T-helper 2 cell (primary cell): ENCODE measurements around the gene FBXL20.
"Not testable (repeated sequence)": the region's sequence is repeated elsewhere in the genome, so short reads cannot be mapped to it uniquely, and the experiment has no call there.

ENCODE experiments used
- DNase-seq, 5 experiments: peaks; one replicate each; pipeline versions ENCODE4 v3.0.0 to v3.0.0-alpha.2; 2012 to 2022

FBXL20 gene

GRCh38 chr17:39380144-39380543 is 21.3 kb downstream of the FBXL20 start:
- no peak for DNase-seq

DNA sequence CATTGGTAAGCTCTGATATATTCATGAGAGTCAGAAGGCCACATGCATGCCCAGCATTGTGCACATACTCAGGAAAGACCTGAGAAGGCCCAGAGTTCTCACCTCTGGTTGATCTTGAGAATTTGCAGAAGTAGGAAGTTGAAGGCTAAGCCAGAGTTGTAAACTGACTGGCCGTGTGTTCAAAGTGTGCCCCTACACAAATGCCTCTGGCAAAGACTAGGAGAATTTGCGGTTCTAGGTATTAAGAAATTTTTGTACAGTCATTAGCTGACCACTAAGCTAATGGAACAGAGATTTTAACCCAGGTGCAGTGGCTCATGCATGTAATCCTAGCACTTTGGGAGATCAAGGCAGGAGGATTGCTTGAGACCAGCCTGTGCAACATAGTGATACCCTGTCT is 25.0 kb downstream of the FBXL20 start:
- no peak for DNase-seq

DNA sequence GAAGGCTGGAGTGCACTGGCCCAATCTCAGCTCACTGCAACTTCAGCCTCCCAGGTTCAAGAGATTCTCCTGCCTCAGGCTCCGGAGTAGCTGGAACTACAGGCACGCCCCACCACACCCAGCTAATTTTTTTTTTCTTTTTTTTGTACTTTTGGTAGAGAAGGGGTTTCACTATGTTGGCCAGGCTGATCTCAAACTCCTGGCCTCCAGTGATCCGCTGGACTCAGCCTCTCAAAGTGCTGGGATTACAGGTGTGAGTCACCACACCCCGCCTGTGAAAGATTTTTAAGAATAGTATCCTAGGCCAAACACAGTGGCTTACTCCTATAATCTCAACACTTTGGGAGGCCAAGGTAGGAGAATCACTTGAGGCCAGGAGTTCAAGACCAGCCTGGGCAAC is 33.6 kb downstream of the FBXL20 start:
- not testable (repeated sequence) for DNase-seq

- DNase-seq, result no peak
Measured at GRCh38 chr17:39365872-39366271, 35.6 kb downstream of the FBXL20 start.

DNA sequence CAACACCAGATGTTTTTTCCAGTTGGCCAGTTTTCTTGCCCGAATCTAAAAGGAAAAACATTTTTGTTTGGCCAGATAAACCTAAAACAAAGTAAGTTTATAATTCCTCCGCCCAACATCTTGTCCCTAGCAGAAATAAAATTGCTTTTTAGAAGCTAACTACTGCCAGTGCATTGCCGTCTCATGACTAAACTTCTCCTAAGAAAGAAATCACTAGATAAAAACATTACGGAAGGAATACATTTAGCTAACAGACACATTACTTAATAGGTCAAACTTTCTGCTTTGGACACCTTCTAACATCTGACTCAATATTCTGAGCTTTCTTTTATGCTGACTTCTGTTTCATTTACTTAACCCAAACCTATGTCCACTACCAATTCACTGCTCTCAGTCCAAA is 36.2 kb downstream of the FBXL20 start:
- DNase-seq, result no peak

DNA sequence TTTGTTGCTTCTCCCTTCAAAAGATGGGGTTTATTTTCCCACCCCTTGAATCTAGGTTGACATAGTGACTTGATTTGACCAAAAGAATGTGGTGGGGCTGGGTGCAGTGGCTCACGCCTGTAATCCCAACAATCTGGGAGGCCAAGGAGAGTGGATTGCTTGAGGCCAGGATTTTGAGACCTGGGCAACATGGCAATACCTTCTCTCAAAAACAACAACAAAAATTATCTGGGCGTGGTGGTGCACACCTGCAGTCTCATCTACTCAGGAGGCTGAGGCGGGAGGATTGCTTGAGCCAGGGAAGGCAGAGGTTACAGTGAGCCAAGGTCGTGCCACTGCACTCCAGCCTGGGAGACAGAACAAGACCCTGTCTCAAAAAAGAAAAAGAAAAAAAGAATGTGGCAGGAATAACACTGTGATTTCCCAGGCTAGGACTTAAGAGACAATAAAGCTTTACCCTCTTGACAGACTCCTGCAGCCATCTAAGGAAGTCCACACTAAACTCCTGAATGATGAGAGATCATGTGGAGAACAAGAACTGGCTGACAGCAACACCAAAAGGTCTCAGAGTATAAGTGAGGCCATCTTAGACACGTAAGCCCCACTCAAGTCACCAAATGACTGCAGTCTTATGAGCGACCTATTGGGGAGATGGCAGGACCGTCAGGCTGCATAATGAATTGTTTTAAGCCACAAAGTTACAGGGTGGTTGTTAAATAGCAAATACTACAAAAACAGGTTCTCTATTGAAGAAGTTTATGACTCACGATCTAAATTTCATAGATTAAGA is 37.0 kb downstream of the FBXL20 start:
- no peak for DNase-seq

DNA sequence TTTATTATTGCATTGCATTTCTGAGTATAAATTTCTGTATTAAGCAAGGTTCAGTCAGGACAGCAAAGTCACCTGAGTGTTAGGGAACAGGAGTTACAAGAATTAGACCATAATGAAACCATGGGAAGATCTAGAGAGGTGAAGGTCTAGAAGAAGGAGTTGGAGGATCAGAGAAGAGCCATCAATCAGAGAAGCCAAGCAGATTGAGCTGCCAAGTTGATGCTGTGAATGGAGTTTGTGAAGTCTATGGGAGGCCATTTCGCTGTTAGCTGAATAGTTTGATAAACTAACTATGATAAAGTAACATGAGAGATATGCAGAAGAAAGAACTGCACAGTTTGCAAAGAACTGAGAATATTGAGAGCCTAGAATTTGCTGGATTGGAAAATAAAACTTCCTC is 40.4 kb downstream of the FBXL20 start:
- no peak for DNase-seq

DNA sequence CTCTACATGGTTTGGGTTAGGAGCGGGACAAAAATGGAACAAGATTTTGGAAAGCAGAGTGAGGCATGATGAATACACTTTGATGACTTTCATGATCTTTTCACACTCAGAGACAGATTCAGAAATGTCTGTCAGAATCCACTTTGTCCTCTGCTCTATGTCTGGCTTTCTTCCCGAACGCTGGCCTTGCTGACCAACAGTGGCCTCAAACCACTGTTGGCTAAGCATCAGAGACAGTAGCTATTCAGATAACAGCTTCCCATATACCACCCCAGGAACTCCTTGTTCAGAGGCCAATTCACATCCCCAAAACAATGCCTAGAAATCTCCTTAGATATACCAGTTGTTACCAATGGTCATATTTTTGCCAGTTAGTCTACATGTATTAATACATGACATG is 40.9 kb downstream of the FBXL20 start:
- DNase-seq, result no peak

DNA sequence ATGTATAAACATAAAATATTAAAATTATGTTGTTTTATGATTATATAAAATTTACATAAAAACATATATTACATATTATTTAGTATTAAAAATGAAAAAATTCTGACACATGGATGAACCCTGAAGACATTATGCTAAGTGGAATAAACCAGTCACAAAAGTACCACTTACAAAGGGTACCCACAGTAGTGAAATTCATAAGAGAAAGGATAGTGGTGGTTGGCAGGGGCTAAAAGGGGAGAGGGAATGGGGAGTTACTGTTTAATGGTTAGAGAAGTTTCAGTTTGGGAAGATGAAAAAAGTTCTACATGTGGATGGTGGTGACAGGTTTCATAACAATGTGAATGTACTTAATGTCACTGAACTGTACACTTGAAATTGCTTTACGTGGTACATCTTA is 41.4 kb downstream of the FBXL20 start:
- DNase-seq, result no peak

DNA sequence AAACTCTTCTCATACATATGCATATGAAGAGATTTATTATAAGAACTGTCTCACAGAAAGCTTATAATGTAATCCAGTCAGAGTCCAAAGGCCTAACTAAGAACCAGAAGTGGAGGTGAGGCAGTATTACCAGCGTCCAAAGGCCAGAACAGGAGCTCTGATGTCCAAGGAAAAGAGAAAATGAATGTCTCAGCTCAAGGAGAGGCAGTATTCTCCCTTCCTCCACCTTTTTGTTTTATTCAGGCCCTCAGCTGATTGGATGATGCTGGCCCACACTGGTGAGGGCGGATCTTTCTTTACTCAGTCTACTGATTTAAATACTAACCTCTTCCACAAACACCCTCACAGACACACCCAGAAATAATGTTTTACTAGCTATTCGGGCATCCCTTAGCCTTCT is 43.4 kb downstream of the FBXL20 start:
- DNase-seq, result no peak

DNA sequence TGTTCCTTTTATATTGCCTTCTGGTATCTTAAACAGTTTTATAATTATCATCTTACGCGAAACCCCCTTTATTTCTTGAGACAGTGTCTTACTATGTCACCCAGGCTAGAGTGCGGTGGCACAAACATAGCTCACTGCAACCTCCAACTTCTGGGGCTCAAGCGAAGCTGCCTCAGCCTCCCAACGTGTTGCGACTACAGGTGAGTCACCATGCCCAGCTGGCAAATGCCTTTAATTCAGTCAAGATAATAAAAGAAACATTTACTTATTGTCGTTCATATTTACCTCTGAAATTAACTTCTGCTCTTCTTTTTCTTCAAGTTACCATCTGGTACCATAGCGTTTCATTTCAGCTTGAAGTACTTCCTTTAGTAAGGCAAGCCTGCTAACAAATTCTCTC is 43.9 kb downstream of the FBXL20 start:
- DNase-seq, result no peak

DNA sequence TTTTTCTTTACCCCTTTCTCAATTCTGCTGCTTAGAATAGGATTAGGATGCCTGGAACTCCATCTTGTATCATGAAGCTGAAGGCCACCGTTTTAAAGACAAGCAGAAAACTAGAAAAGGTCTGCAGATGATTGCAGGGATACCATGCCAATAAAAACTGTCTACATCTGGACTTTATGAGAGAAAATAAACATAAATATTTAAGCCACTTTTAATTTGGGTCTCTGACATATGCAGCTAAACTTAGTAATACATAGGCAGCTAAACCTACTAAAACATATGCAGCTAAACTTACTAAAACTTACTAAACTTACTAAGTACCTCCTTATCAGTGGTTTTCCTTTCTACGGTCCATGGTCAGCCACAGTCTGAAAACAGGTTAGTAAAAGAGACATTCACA is 48.4 kb downstream of the FBXL20 start:
- no peak for DNase-seq

- no peak for DNase-seq
Measured at GRCh38 chr17:39352511-39352910, 48.9 kb downstream of the FBXL20 start.

DNA sequence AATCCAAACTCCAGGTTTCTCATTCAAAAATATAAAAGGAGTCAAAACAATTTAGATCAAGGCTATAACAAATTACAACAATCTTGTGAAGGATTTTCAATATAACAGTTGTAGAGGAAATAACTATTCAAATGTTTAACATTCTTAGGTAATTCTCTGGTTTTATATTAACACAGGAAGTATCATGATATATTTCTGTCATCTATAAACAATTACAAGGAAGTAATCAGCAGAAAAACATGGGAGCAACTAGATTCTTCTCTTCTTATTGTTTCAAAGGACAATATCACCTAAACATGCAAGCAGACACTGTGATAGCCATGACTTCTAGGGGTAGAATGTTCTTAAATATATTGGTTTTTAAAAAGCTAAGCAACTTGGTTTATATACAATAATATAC is 49.9 kb downstream of the FBXL20 start:
- DNase-seq, result no peak

DNA sequence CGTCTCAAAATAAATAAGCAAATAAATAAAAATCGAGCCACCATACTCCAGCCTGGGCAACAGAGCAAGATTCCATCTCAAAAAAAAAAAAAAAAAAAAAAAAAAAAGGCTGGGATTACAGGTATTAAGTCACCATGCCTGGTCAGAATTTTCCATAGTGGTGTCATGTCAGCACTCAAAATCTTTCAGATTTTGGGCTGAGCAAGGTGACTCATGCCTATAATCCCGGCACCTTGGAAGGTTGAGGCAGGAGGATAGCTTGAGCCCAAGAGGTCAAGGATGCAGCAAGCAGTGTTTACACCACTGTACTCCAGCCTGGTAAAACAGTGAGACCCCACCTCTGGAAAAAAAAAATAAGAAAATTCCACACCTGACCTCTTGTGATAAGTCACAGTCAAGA is 52.2 kb downstream of the FBXL20 start:
- DNase-seq, result no peak

DNA sequence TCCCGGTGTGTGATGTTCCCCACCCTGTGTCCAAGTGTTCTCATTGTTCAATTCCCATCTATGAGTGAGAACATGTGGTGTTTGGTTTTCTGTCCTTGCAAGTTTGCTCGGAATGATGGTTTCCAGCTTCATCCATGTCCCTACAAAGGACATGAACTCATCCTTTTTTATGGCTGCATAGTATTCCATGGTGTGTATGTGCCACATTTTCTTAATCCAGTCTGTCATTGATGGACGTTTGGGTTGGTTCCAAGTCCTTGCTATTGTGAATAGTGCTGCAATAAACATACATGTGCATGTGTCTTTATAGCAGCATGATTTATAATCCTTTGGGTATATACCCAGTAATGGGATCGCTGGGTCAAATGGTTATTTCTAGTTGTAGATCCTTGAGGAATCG is 54.6 kb downstream of the FBXL20 start:
- DNase-seq, result not testable (repeated sequence)

GRCh38 chr17:39341541-39341940 is 59.9 kb downstream of the FBXL20 start:
- no peak for DNase-seq

DNA sequence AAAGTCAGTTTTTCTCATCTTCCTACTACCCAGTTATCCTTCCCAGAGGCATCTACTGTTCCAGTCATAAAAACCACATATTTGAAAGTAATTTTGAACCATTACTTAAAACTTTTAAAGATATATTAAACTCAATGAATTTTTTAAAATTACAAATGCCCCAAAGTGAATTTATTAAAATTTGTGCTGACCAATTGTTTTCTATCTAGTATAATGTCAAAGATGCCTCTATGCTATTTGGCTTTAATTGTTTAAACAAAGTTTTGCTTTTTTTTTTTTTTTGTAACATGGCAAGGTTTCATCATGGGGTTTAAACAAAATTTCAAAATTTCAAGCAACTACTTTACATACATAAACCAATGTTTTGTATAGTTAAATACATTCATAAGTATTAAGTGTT is 60.7 kb downstream of the FBXL20 start:
- DNase-seq, result no peak

GRCh38 chr17:39339272-39339671 is 62.2 kb downstream of the FBXL20 start:
- DNase-seq, result no peak

GRCh38 chr17:39337649-39338048 is 63.8 kb downstream of the FBXL20 start:
- not testable (repeated sequence) for DNase-seq

DNA sequence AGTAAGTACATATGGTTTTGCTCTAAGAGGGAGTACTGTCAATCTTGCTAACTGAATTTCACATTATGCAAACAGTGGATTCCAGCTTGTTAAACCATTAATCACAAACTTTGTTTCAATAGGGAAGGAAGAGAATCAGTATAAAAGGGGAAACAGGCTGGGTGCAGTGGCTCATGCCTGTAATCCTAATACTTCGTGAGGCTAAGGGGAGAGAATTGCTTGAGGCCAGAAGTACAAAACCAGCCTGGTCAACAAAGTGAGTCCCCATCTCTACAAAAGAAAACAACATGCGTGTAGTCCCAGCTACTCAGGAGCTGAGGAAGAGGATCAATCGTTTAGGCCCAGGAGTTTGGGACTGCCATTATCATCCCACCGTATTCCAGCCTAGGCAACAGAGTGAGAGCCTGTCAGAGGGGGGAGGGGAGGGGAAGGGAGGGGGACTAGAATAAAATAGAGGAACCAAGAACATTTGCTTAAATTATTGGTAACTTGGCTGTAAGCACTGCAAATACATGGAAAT is 65.7 kb downstream of the FBXL20 start:
- DNase-seq, result no peak

DNA sequence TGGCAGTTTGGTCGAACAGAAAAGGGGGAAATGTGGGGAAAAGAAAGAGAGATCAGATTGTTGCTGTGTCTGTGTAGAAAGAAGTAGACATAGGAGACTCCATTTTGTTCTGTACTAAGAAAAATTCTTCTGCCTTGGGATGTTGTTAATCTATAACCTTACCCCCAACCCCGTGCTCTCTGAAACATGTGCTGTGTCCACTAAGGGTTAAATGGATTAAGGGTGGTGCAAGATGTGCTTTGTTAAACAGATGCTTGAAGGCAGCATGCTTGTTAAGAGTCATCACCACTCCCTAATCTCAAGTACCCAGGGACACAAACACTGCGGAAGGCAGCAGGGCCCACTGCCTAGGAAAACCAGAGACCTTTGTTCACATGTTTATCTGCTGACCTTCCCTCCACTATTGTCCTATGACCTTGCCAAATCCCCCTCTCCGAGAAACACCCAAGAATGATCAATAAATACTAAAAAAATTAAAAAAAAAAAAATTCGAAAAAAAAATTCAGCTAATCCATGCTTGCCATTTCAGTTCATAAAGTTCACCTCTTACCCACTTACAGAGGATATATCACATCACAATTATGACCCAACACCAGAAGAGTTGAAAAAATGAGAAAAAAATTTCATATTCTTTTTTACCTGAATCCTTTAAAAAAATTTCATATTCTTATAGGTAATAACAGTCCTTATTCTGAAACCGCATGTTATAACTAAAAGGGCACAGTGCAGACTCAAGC is 67.2 kb downstream of the FBXL20 start:
- DNase-seq, result not testable (repeated sequence)

- DNase-seq, result no peak
Measured at GRCh38 chr17:39332092-39332491, 69.3 kb downstream of the FBXL20 start.

DNA sequence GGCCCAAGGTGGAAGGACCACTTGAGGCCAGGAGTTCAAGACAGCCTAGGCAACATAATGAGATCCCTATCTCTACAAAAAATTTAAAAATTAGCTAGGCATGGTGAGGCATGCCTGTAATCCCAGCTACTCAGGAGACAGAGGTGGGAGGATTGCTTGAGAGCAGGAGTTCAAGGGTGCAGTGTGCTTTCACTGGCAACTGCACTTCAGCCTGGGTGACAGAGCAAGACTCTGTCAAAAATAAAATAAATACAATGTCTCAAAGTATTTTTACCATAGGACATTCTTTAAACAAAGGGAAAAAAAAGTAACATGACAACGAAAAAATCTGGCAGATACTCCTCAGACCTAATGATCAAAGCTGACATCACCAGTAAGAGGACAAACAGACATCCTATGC is 72.6 kb downstream of the FBXL20 start:
- no peak for DNase-seq
